Hepatocyte (in vitro differentiated cells): ENCODE measurements around the gene CACNA1C. TPM values are rescaled to one million over a fixed set of nuclear protein-coding genes. Genes with fewer than 3 reads are reported as not detected.
A peak's percentile ranks its signal among the peaks of the same experiment; 100 is the strongest.

ENCODE experiments used
- DNase-seq: peaks from one replicate; pipeline ENCODE4 v3.0.0-alpha.2; 2016; ENCODE audit warnings: low spot score
- H2AFZ ChIP-seq: fragments of 200-600 bp; sonication (generic); 2 replicates; pipeline ENCODE4 v1.6.0; 2016; ENCODE audit warnings: antibody characterized with exemption, mild to moderate bottlenecking
- H3K27ac ChIP-seq: fragments of 200-600 bp; sonication (generic); 2 replicates; pipeline ENCODE4 v1.5.1; 2016; ENCODE audit warnings: mild to moderate bottlenecking
- H3K27me3 ChIP-seq: fragments of 200-600 bp; sonication (generic); 2 replicates; pipeline ENCODE4 v1.6.1; 2016
- H3K36me3 ChIP-seq: fragments of 200-600 bp; sonication (generic); replicated peaks from 2 replicates; pipeline ENCODE4 v1.5.1; 2016; ENCODE audit warnings: low read depth; ENCODE audit not compliant: insufficient read depth
- H3K4me1 ChIP-seq: fragments of 200-600 bp; sonication (generic); 2 replicates; pipeline ENCODE4 v1.5.1; 2016; ENCODE audit warnings: mild to moderate bottlenecking, moderate library complexity; ENCODE audit not compliant: insufficient read depth
- H3K4me2 ChIP-seq: fragments of 200-600 bp; sonication (generic); 2 replicates; pipeline ENCODE4 v1.6.0; 2016
- H3K4me3 ChIP-seq: fragments of 200-600 bp; sonication (generic); 2 replicates; pipeline ENCODE4 v1.5.1; 2016; ENCODE audit warnings: mild to moderate bottlenecking
- H3K79me2 ChIP-seq: fragments of 200-600 bp; sonication (generic); 2 replicates; pipeline ENCODE4 v1.6.0; 2017; ENCODE audit warnings: mild to moderate bottlenecking
- H3K9me2 ChIP-seq: fragments of 200-600 bp; sonication (generic); replicated peaks from 2 replicates; pipeline ENCODE4 v1.6.0; 2017; ENCODE audit warnings: mild to moderate bottlenecking; ENCODE audit not compliant: insufficient read depth
- H3K9me3 ChIP-seq: fragments of 200-600 bp; sonication (generic); 2 replicates; pipeline ENCODE4 v1.5.1; 2016; ENCODE audit warnings: low read depth, mild to moderate bottlenecking
- H4K20me1 ChIP-seq: fragments of 200-600 bp; sonication (generic); 2 replicates; pipeline ENCODE4 v1.6.0; 2016; ENCODE audit warnings: mild to moderate bottlenecking; ENCODE audit not compliant: insufficient read depth, poor library complexity, severe bottlenecking
- EZH2 ChIP-seq: fragments of 200-600 bp; sonication (generic); IDR thresholded peaks from 2 replicates; pipeline ENCODE4 v1.6.1; 2016; ENCODE audit warnings: antibody characterized with exemption, mild to moderate bottlenecking, borderline replicate concordance
- EZH2phosphoT487 ChIP-seq: fragments of 200-600 bp; sonication (generic); IDR thresholded peaks from one replicate; pipeline ENCODE4 v1.6.1; 2018; ENCODE audit warnings: antibody characterized with exemption, mild to moderate bottlenecking, low read depth, moderate library complexity; ENCODE audit not compliant: unreplicated experiment, severe bottlenecking
- WGBS: methylation state at CpG from one replicate; pipeline ENCODE4 v1.1.6; 2016; ENCODE audit warnings: low lambda C conversion rate; ENCODE audit errors: missing lambda C conversion rate; 5-methylcytosine and 5-hydroxymethylcytosine counted together
- polyA plus RNA-seq: library from polyadenylated mRNA; unstranded; fragments of >200 nt; fragmentation: Nextera tagmentation; extraction: Ambion mirVana; gene quantifications from 2 replicates; pipeline ENCODE4 v1.2.1, GENCODE V29; 2016
- total RNA-seq: library from RNA; depleted of rRNA; stranded (reverse); fragments of >200 nt; gene quantifications from 2 replicates; pipeline ENCODE4 v1.2.3, GENCODE V29; 2014
- TF ChIP-seq, protein P1 (sequence below): fragments of 200-600 bp; sonication (generic); IDR thresholded peaks from 2 replicates; pipeline ENCODE4 v1.5.1; 2016; ENCODE audit warnings: antibody characterized with exemption, mild to moderate bottlenecking; ENCODE audit not compliant: poor library complexity

Gene CACNA1C
- total and polyA plus RNA-seq, 2 experiments from 2014 or later, result 3.2 to 4.0 TPM

DNA sequence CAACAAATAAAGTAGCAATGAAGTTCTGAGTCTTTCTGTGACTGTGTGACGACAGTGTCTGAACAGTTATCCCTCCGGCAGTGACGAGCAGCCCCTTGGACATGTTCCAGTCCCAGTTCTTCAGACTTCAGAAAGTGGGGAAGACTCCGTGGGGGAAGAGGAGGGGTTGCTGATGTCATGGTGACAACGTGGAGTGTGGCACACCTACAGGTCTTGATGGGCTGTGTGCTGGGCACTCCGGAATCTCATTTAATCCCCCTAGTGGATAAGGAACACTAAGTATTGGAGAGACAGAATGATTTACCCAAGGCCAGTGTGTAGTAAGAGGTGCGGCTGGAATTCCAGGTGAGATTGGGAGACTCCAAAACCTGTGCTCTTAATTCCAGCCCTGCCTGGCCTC is 280.2 kb downstream of the CACNA1C start:
- Histone ChIP-seq H4K20me1 (no peaks in the 10 kb centered on the region), H3K27me3 (no peaks in the 10 kb centered on the region), H3K4me3 (no peak overlapping the region), H3K27ac (peak overlapping the region; percentile 27), H3K9me2 (no peaks in the 10 kb centered on the region), H2AFZ (no peak overlapping the region), H3K4me2 (no peak overlapping the region), H3K4me1 (peaks cover 32% of the 10 kb centered on the region), H3K36me3 (no peaks in the 10 kb centered on the region), H3K9me3 (no peaks in the 10 kb centered on the region), H3K79me2 (no peaks in the 10 kb centered on the region)
- 52% methylated on average over 7 of the region's 7 CpGs for WGBS
- DNase-seq, result peak; percentile 42
- no peak for TF ChIP-seq EZH2
- TF ChIP-seq EZH2phosphoT487, result no peak
- TF ChIP-seq, protein P1, sequence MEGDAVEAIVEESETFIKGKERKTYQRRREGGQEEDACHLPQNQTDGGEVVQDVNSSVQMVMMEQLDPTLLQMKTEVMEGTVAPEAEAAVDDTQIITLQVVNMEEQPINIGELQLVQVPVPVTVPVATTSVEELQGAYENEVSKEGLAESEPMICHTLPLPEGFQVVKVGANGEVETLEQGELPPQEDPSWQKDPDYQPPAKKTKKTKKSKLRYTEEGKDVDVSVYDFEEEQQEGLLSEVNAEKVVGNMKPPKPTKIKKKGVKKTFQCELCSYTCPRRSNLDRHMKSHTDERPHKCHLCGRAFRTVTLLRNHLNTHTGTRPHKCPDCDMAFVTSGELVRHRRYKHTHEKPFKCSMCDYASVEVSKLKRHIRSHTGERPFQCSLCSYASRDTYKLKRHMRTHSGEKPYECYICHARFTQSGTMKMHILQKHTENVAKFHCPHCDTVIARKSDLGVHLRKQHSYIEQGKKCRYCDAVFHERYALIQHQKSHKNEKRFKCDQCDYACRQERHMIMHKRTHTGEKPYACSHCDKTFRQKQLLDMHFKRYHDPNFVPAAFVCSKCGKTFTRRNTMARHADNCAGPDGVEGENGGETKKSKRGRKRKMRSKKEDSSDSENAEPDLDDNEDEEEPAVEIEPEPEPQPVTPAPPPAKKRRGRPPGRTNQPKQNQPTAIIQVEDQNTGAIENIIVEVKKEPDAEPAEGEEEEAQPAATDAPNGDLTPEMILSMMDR, result no peak

DNA sequence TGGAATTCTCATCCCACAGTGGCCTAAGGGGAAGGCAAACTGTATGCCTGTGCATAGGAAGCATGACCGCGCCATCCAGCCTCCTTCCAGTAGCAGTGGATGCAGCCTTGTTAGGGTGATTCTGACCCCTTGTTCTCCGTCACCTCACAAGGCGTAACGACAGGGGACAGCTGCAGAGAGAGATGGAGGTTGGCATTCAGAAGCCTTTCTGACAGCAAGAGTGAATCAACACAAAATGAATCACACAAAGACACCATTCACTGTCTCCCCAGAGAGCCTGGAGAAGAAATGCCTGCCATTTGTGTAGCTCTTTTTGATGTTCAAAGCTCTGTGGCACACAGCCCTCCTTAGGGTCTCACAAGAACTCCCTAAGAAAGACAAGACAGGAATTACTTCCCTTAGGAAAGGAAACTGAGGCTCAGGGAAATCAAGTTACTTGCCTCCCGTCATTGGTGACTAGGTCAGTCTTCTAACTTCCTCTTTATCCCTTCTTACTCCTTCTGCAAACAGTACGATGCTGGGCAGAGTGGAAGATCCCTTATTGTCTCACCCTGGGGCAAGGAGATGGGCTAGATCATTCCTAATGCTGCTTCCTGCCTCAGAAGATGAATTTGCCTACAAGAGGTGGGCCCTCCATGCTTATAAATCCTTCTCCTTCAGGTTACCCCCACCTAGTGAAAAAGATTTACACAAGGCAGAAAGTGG is 280.9 kb downstream of the CACNA1C start:
- Histone ChIP-seq H3K27ac (peak overlapping the region; percentile 27), H3K79me2 (no peaks in the 10 kb centered on the region), H3K4me1 (peaks cover 32% of the 10 kb centered on the region), H3K36me3 (no peaks in the 10 kb centered on the region), H3K4me2 (no peak overlapping the region), H3K9me3 (no peaks in the 10 kb centered on the region), H4K20me1 (no peaks in the 10 kb centered on the region), H2AFZ (no peak overlapping the region), H3K27me3 (no peaks in the 10 kb centered on the region), H3K9me2 (no peaks in the 10 kb centered on the region), H3K4me3 (no peak overlapping the region)
- DNase-seq, result no peak
- TF ChIP-seq EZH2phosphoT487 (no peak), EZH2 (no peak)
- TF ChIP-seq, protein P1, result no peak
- WGBS, result 96% methylated on average over 7 of the region's 7 CpGs

DNA sequence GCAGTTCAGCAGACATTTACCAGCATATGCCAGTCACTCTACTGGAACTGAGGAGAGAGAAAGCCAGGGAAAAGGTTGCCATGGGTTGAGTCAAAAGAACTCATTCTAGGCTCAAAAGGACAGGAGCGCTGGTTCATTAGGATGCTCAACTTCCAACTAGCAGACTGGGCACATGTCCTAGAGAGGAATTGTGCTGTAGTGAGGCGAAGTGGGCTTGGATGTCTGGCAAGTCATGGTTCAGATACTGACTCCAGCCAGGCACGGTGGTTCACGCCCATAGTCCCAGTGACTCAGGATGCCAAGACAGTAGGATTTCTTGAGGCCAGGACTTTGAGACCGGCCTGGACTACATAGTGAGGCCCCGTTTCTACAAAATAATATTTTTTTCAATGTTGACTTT is 281.5 kb downstream of the CACNA1C start:
- Histone ChIP-seq H3K79me2 (no peaks in the 10 kb centered on the region), H3K27me3 (no peaks in the 10 kb centered on the region), H3K4me3 (no peak overlapping the region), H3K9me2 (no peaks in the 10 kb centered on the region), H3K9me3 (no peaks in the 10 kb centered on the region), H3K4me2 (no peak overlapping the region), H2AFZ (no peak overlapping the region), H3K36me3 (no peaks in the 10 kb centered on the region), H4K20me1 (no peaks in the 10 kb centered on the region), H3K4me1 (peaks cover 32% of the 10 kb centered on the region), H3K27ac (peak overlapping the region; percentile 87)
- no peak for DNase-seq
- TF ChIP-seq EZH2 (no peak), EZH2phosphoT487 (no peak)
- TF ChIP-seq, protein P1, result no peak
- WGBS, result 94% methylated on average over 6 of the region's 6 CpGs
